ENCODE data around the gene SDS.

The SDS gene

GRCh38 chr12:113399490-113399889 lies 4.2 kb downstream of the SDS start:
- DNase-seq (ENCODE audit: low read depth), result no peak

GRCh38 chr12:113398346-113399290 lies 5.1 kb downstream of the SDS start:
- DNase-seq (ENCODE audit: low read depth), result no peak

DNA sequence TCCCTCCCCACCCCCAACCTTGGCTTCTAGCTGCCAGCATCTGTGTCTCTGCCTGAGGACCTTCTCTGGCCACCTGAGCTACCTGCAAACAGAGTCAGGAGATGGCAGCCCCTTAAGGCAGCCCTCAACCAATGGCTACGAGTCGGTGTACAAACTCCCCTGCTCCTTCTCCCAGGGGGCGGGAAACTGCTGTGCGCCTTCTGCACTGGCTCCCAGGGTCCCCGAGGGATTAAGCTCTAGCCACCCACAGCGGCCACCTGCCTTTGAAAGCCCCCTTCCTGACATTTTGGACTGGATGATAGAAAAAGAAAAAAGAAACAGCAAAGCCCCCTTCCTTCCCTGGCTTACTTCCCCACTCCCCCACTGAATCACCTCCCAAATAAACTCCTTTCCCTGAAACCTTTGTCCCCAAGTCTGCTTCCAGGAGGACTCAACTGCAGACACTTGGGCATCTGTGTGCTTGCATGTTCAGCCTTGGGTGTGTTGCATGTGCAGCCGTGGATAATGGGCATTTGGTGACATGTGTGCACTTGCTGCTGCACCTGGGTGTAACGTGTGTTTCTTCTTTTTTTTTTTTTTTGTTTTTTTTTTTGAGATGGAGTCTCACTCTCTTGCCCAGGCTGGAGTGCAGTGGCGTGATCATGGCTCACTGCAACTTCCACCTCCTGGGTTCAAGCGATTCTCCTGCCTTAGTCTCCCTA lies 6.0 kb downstream of the SDS start:
- no peak for DNase-seq (ENCODE audit: low read depth)

- DNase-seq (ENCODE audit: low read depth), result no peak
Measured at GRCh38 chr12:113396828-113397496, 6.7 kb downstream of the SDS start.

DNA sequence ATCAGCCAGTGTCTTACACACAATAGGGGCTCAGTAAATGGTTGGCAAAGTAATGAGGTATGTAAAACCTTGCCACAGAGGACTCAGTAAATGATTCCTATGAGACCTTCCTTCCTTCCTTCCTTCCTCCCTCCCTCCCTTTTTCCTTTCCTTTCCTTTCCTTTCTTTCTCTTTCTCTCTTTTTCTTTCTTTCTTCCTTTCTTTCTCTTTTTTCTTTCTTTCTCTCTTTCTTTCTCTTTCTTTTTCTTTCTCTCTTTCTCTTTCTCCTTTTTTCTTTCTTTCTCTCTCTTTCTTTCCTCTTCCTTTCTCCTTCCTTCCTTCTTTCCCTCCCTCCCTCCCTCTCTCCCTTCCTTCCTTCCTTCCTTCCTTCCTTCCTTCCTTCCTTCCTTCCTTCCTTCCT lies 7.5 kb downstream of the SDS start:
- no peak for DNase-seq (ENCODE audit: low read depth)

DNA sequence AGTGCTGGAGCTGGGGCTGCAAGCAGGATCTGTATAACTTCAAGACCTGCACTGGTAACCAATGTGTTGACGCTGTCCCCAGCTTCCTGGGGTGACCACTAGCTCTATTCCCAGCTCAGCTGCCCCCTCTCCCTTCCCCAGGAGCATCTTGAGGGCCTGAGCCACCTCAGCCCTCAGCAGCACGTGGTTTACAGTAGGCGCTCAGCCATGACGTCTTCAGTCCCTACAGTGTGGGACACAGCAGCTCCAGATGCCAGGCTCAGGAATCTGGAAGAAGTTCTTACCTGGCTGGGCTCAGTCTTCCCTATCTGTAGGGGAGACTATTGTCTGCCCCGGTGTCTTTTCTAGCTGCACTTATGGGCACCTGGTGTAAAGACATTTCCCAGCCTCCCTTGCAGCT lies 8.6 kb downstream of the SDS start:
- no peak for DNase-seq (ENCODE audit: low read depth)

DNA sequence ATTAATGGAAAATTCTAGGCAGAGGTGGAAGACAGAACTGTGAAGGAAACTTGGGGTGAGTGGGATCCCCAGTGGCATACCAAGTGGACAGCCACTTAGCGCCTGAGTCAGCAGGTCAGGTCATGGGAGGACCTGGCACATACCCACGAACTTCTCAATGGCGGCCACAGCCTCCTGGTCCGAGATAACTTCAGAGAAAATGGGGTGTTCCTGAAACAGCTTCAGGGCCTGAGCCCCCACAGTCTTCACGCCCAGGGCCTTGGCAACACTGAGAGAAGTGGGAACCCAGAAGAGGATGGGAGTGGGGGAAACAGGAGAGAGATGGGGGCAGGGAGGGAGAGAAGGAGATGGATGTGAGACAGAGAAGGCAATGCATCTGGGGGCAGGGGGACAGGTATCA lies 9.9 kb downstream of the SDS start:
- DNase-seq (ENCODE audit: low read depth), result no peak

GRCh38 chr12:113392988-113393579 lies 10.6 kb downstream of the SDS start:
- no peak for DNase-seq (ENCODE audit: low read depth)

DNA sequence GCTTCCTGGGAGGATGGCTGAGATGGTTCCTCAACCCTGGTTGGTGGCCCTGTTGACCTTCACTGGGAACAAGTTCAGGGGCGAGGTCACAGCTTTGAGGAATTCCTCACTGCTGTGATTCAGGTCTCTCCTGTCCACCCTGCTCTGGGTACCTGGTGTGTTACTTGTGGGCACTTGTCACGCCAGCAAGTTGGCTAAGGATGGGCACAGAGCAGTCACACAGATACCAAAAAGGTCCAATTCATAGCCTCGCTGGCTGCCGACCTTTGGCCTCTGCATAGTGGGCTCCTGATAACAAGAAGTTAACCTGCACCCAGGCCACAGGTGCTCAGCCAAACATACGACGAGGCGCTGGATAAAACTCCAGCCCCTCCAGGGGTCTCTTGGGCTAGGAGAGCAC lies 11.2 kb downstream of the SDS start:
- no peak for DNase-seq (ENCODE audit: low read depth)

DNA sequence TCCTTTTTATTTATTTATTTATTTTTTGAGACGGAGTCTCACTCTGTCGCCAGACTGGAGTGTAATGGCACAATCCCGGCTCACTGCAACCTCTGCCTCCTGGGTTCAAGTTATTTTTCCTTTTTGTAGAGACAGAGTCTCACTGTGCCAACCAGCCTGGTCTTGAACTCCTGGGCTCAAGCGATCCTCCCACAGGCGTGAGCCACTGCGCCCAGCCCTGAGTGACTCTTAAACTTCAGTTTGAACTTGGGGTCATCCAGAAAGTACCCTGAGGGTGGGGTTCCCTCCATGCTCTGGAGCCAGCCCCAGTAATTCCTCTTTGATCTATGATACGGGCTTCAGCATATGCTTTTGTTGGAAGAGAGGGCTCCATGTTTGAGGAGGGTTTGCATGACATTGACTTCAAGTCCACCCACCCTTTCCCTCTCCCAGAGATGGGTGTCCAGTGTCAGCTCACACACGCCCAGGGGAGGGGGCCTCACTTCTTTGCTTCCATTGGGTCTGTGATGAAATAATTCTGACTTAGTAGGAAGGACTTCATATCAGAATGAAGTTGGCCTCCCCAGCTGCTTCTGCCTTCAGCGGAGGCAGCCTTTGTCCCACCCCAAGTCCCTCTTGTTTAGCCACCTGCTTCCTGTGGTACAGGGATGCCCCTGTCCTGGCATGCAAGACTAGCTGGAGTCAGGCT lies 11.9 kb downstream of the SDS start:
- no peak for DNase-seq (ENCODE audit: low read depth)

- no peak for DNase-seq (ENCODE audit: low read depth)
Measured at GRCh38 chr12:113391145-113391544, 12.5 kb downstream of the SDS start.

GRCh38 chr12:113390064-113391043 lies 13.3 kb downstream of the SDS start:
- no peak for DNase-seq (ENCODE audit: low read depth)

GRCh38 chr12:113388351-113388750 lies 15.3 kb downstream of the SDS start:
- DNase-seq (ENCODE audit: low read depth), result no peak

DNA sequence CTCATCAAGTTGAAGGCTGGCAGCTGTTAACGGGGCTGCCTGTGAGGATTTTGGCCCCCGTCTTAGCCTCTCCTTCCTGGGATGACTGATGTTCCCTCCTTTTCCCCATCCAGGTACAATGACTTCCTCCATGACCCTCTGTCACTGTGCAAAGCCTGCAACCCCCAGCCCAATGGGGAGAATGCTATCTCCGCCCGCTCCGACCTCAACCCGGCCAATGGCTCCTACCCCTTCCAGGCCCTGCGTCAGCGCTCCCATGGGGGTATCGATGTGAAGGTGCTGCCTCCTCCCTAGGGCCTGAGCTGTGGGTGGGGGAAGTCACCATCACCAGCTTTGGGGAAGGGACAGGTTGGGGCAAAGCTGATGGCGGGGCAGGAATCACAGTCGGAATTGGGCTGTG lies 16.1 kb downstream of the SDS start:
- no peak for DNase-seq (ENCODE audit: low read depth)

GRCh38 chr12:113386866-113387566 lies 16.7 kb downstream of the SDS start:
- no peak for DNase-seq (ENCODE audit: low read depth)

DNA sequence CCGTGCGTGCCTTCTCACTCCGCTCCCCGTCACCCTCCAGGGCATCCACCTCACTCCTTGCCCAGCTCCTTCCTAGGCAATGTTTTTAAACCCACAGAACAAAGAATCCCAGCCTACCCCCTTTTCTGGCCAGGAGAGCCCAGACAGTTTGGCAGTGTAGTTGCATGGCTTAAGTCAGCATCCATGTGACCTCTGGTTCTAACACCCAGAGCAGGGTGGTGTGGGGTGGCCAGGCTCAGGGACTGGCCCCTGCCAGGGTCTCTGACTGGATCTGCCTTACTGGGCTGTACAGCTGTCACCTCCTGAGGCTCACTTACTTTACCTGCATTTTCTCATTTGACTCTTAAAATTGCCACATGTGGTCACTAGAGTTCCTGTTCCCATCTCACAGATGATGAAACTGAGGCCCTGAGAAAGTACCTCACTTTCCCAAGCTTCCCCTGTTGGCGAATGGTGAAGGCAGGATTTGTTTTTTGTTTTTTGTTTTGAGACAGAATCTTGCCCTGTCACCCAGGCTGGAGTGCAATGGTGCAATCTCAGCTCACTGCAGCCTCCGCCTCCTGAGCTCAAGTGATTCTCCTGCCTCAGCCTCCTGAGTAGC lies 18.3 kb downstream of the SDS start:
- DNase-seq (ENCODE audit: low read depth), result no peak

DNA sequence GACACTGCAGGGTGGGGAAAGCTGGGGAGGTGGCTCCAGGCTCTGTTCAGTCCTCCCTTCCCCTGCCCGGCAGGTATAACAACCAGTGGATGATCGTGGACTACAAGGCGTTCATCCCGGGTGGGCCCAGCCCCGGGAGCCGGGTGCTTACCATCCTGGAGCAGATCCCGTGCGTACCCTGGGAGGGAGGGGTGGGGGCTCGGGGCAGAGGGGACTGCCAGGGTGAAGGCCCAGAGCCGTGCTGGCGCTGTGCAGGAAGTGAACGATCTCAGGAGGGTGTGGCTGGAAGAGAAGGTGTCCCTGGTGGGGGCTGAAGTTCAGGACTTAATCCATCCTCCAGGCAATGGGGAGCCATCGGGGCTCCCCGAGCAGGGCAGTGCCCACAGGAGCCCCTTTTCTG lies 18.9 kb downstream of the SDS start:
- DNase-seq (ENCODE audit: low read depth), result no peak

- no peak for DNase-seq (ENCODE audit: low read depth)
Measured at GRCh38 chr12:113382206-113382605, 21.5 kb downstream of the SDS start.

DNA sequence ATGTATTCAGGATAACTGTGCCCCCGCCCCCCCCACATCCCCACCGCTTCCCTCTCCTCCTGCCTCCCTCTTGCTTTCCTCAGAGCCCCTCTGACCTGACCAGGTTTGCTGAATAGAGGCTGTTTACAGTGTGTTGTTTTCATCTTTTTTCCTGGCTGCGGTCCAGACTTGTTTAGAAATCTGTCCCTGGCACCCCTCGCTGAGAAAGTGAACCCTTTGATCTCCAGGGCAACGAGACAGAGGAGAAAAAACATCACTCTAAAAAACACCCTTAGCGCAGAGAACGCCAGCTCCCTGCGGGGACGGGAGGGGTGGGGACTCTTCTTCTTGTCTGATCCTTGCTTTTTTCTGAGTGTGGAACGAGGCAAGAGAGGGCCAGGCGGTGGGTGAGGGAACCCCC lies 22.5 kb downstream of the SDS start:
- no peak for DNase-seq (ENCODE audit: low read depth)

DNA sequence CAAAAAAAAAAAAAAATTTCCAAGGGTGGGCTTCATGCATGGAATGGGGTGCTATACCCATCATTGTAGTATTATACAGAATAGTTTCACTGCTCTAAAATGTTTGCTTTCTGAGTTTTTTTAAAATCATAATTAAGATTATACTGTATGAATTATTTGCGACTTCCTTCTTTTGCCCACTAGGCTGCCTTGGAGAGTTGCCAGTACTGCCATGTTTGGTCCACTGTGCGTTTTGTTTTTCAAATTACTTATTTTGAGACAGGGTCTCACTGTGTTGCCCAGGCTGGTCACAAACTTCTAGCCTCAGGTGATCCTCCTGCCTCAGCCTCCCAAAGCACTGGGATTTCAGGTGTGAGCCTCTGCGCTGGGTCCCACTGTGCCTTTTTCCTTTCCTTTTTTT lies 25.4 kb downstream of the SDS start:
- DNase-seq (ENCODE audit: low read depth), result no peak
